Measurements from ENCODE around the gene UCK1. TPM values are rescaled to one million over a fixed set of nuclear protein-coding genes. Genes with fewer than 3 reads are reported as not detected.

UCK1 gene
- total and polyA plus RNA-seq, 10 of the 15 experiments (the other 5 are each of a cell fraction or from before 2014, with no cell fraction given): 0.31 to 27.0 (median 18.7) TPM

- Histone ChIP-seq H3K79me2 (ENCODE audit: control insufficient read depth, insufficient read depth, low read length) (no peaks in the 10 kb centered on the region), H3K36me3 (ENCODE audit: control insufficient read depth in 2 of 2, insufficient read depth in 2 of 2, low read length in 1 of 2) (peaks cover 30 to 43% of the 10 kb centered on the region in 2 experiments), H3K4me1 (ENCODE audit: control insufficient read depth, insufficient read depth, low read length) (peaks cover 21% of the 10 kb centered on the region), H4K20me1 (ENCODE audit: control insufficient read depth, insufficient read depth) (no peaks in the 10 kb centered on the region), H3K4me2 (ENCODE audit: control insufficient read depth, insufficient read depth) (no peak overlapping the region), H3K9ac (ENCODE audit: control insufficient read depth, insufficient read depth, low read length) (no peak overlapping the region; the same call in 1 of the 2 replicates), H3K9me3 (replicated peaks; ENCODE audit: control insufficient read depth, insufficient read depth, low read length) (no peaks in the 10 kb centered on the region), H3K27ac (ENCODE audit: control insufficient read depth, insufficient read depth) (peak overlapping the region; percentile 84), H3K4me3 (no peak overlapping the region), H3K27me3 (replicated peaks in 1 of 2; ENCODE audit: control insufficient read depth in 2 of 2, insufficient read depth in 2 of 2, low read length in 1 of 2) (no peaks in the 10 kb centered on the region), H2AFZ (ENCODE audit: control insufficient read depth, low read depth, low read length) (no peak overlapping the region)
- no peak for FAIRE-seq
- SMC1A ChIA-PET (ENCODE audit: uncharacterized antibody, unreplicated experiment): no interaction called here
- RAD21 ChIA-PET (ENCODE audit: unreplicated experiment): no interaction called here
- CTCF ChIA-PET: no interaction called here
- intact Hi-C loops (cut with micrococcal nuclease; ENCODE audit: unreplicated experiment): no loop called here
- ATAC-seq: no peak
- in situ Hi-C loops (cut with MboI): loop anchor here (25.0 kb wide), 1 partner anchor 659 kb away; no protein-coding TSS in a partner anchor
- no peak for DNase-seq (ENCODE audit: low read depth, low spot score)
- POLR2A ChIA-PET: no interaction called here
- no TSS peak for BruUV-seq (replicated peaks)
- WGBS (ENCODE audit: insufficient coverage, insufficient replicate concordance, low lambda C conversion rate, missing lambda C conversion rate): 94% methylated on average over 13 of the region's 13 CpGs
- TF ChIP-seq LARP7 (IDR thresholded peaks at IDR 0.05): no peak
- TF ChIP-seq, protein P1, sequence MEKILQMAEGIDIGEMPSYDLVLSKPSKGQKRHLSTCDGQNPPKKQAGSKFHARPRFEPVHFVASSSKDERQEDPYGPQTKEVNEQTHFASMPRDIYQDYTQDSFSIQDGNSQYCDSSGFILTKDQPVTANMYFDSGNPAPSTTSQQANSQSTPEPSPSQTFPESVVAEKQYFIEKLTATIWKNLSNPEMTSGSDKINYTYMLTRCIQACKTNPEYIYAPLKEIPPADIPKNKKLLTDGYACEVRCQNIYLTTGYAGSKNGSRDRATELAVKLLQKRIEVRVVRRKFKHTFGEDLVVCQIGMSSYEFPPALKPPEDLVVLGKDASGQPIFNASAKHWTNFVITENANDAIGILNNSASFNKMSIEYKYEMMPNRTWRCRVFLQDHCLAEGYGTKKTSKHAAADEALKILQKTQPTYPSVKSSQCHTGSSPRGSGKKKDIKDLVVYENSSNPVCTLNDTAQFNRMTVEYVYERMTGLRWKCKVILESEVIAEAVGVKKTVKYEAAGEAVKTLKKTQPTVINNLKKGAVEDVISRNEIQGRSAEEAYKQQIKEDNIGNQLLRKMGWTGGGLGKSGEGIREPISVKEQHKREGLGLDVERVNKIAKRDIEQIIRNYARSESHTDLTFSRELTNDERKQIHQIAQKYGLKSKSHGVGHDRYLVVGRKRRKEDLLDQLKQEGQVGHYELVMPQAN (conservative IDR thresholded peaks at IDR 0.05): no peak
- TF ChIP-seq MEF2B (IDR thresholded peaks at IDR 0.05; ENCODE audit: partially characterized antibody, poor library complexity, severe bottlenecking): no peak
- peak; percentile 40; the same call in 1 of the 2 replicates for TF ChIP-seq POLR2A (IDR thresholded peaks at IDR 0.05; ENCODE audit: low read depth, low read length)
- TF ChIP-seq BCL11A (IDR thresholded peaks at IDR 0.05; ENCODE audit: low read depth, low read length): no peak
- TF ChIP-seq SMC3 (IDR thresholded peaks at IDR 0.05; ENCODE audit: borderline replicate concordance, low read length): no peak
- no peak for TF ChIP-seq JUNB (IDR thresholded peaks at IDR 0.05)
- TF ChIP-seq, protein P2, sequence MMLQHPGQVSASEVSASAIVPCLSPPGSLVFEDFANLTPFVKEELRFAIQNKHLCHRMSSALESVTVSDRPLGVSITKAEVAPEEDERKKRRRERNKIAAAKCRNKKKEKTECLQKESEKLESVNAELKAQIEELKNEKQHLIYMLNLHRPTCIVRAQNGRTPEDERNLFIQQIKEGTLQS (IDR thresholded peaks at IDR 0.05; ENCODE audit: borderline replicate concordance, extremely low read depth, low read depth, low read length): no peak
Measured at GRCh38 chr9:131578021-131578420, 47.0 kb upstream of the UCK1 start.
